ENCODE results near the gene SLC25A25.
"Not testable (repeated sequence)": the region's sequence is repeated elsewhere in the genome, so short reads cannot be mapped to it uniquely, and the experiment has no call there.

SLC25A25 gene

DNA sequence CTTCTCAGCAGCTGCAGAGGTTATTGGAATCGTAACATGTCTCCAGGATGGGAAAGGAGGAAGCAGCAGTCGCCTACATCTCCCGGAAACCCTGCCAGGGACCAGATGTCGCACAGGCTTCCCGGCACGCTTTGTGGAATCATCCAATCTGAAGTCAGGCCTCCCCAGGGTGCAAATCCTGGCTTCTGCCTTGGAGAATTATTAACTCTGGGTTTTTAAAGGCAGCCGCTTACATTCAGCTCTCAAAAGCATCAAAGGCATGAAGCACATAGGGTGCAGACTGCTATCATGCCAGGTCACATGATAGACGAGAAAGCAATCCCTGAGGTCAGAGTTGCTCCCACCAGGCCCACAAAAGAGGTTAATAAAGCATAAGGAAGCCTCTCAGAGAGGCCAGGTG, 64.1 kb downstream of the SLC25A25 start:
- peaks cover 12% of the 10 kb centered on the region for H3K4me1 ChIP-seq (ENCODE audit: control insufficient read depth, insufficient read depth, low read length, poor library complexity, severe bottlenecking)
- H3K4me3 ChIP-seq (ENCODE audit: insufficient read depth, low read depth, low read length, poor library complexity, severe bottlenecking); H3K9me3 ChIP-seq (ENCODE audit: control insufficient read depth, low read length); H3K27ac ChIP-seq (ENCODE audit: insufficient read depth, low read length, poor library complexity, severe bottlenecking); H3K36me3 ChIP-seq (ENCODE audit: control insufficient read depth, insufficient read depth, low read length); DNase-seq; H3K27me3 ChIP-seq (replicated peaks; ENCODE audit: control insufficient read depth, insufficient read depth, low read length, poor library complexity, severe bottlenecking): not testable (repeated sequence)

DNA sequence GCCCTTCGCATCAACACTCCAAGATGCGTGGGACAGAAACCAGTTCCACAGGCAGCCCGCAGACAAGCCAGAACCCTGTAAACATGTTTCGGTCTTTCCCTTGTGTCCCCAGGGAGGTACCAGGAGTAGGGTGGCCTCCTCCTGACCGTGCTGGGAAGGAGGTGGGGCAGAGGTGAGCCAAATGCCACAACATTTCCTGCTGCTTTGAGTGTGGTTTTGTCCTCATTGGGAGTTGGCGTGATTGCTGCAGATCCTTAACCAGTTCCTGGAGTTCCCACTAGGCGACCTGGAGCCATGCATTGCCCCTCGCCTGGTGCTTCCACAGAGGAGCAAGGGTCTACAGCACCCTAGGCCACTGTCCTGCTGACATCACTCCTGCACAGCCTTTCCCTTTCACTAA, 67.5 kb downstream of the SLC25A25 start:
- H3K9me3 ChIP-seq (ENCODE audit: control insufficient read depth, low read length); H3K4me1 ChIP-seq (ENCODE audit: control insufficient read depth, insufficient read depth, low read length, poor library complexity, severe bottlenecking); H3K27ac ChIP-seq (ENCODE audit: insufficient read depth, low read length, poor library complexity, severe bottlenecking); DNase-seq; H3K4me3 ChIP-seq (ENCODE audit: insufficient read depth, low read depth, low read length, poor library complexity, severe bottlenecking); H3K27me3 ChIP-seq (replicated peaks; ENCODE audit: control insufficient read depth, insufficient read depth, low read length, poor library complexity, severe bottlenecking); H3K36me3 ChIP-seq (ENCODE audit: control insufficient read depth, insufficient read depth, low read length): not testable (repeated sequence)

DNA sequence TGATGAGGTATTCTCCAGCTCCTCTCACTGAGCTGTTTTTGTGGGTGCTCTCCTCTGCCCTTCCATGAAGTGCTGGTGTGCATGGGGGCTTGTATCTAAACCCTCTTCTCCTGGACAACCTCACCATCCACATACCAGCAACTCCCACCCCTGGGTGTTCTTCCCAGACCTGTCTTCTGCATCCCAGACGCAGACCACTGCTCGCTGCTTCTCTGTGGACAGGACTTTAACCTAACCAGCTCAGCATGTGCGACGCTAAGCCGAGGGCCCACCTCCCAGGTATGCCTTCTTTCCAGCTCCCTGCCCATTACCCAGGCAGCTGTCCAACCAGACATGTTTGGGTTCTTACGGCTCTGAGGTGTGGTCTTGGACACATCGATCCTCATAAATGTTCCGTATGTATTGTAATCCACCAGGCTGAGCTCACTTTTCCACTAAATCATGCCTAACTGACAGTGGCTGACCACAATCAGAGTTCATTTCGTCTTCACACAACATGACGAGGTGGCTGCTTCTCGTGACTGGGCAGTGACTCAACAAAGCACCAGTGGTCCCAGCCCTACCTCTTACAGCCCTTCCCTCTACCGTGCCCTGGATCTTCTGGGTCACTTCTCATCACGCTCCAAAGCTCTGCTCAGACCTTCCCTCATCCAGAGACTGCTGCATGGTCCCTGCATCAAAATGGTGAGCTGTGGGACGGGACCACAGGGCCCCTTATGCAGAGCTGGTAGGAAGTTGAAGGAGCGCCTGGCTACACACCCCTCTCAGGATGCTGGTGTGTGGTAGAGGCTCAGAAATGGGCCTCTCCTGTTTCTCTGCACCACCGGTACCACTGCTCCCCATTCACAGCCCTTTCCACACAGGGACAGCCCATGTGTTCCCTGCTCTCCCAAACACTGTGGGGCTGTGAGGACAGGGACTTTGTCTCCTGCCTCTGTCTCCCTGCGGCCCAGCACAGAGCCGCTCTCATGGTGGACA, 69.1 kb downstream of the SLC25A25 start:
- no peaks in the 10 kb centered on the region for H3K36me3 ChIP-seq (ENCODE audit: control insufficient read depth, insufficient read depth, low read length)
- H3K4me3 ChIP-seq (ENCODE audit: insufficient read depth, low read depth, low read length, poor library complexity, severe bottlenecking), result no peak overlapping the region
- H3K9me3 ChIP-seq (ENCODE audit: control insufficient read depth, low read length), result no peaks in the 10 kb centered on the region
- no peak for DNase-seq
- no peak overlapping the region for H3K27ac ChIP-seq (ENCODE audit: insufficient read depth, low read length, poor library complexity, severe bottlenecking)
- no peaks in the 10 kb centered on the region for H3K27me3 ChIP-seq (replicated peaks; ENCODE audit: control insufficient read depth, insufficient read depth, low read length, poor library complexity, severe bottlenecking)
- peaks cover 6% of the 10 kb centered on the region for H3K4me1 ChIP-seq (ENCODE audit: control insufficient read depth, insufficient read depth, low read length, poor library complexity, severe bottlenecking)

DNA sequence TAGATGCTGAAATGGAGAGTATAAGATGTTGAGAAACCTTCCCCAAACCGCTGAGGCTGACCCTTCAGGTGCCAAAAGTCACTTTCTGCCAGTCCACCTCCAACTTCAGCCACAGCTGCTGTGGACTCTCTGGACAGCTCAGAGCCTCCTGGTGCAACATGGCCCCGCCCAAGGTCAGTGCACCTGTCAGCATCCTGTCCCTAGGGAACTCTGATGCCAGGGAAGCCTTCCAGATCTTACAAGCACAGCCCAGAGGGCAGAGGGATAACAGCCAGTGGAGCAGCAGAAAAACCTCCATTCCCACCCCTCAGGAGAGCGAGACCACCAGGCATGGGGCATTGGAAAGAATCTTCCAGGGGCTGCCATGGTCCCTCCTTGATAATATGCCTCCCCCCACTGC, 70.0 kb downstream of the SLC25A25 start:
- Histone ChIP-seq H3K4me3 (ENCODE audit: insufficient read depth, low read depth, low read length, poor library complexity, severe bottlenecking) (no peak overlapping the region), H3K4me1 (ENCODE audit: control insufficient read depth, insufficient read depth, low read length, poor library complexity, severe bottlenecking) (peaks cover 8% of the 10 kb centered on the region), H3K9me3 (ENCODE audit: control insufficient read depth, low read length) (no peaks in the 10 kb centered on the region), H3K36me3 (ENCODE audit: control insufficient read depth, insufficient read depth, low read length) (no peaks in the 10 kb centered on the region), H3K27me3 (replicated peaks; ENCODE audit: control insufficient read depth, insufficient read depth, low read length, poor library complexity, severe bottlenecking) (no peaks in the 10 kb centered on the region), H3K27ac (ENCODE audit: insufficient read depth, low read length, poor library complexity, severe bottlenecking) (no peak overlapping the region)
- no peak for DNase-seq

DNA sequence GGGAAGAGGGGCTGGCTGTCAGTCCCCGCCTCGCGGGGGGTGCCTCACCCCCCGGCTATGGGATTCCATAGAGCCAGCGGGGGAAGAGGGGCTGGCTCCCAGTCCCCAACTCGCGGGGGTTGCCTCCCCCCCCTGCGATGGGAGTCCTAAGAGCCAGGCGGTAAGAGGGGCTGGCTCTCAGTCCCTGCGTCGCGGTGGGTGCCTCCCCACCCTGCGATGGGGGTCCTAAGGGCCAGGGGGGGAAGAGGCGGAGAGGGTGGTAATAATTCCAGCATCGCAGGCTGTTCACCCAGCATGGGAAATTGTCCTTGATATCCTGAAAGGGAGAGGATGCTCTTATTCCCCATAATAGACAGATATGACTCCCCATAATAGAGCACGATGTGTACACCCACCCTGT, 71.6 kb downstream of the SLC25A25 start:
- Histone ChIP-seq H3K36me3 (ENCODE audit: control insufficient read depth, insufficient read depth, low read length) (no peaks in the 10 kb centered on the region), H3K4me3 (ENCODE audit: insufficient read depth, low read depth, low read length, poor library complexity, severe bottlenecking) (no peak overlapping the region), H3K27me3 (replicated peaks; ENCODE audit: control insufficient read depth, insufficient read depth, low read length, poor library complexity, severe bottlenecking) (no peaks in the 10 kb centered on the region), H3K9me3 (ENCODE audit: control insufficient read depth, low read length) (no peaks in the 10 kb centered on the region), H3K27ac (ENCODE audit: insufficient read depth, low read length, poor library complexity, severe bottlenecking) (no peak overlapping the region), H3K4me1 (ENCODE audit: control insufficient read depth, insufficient read depth, low read length, poor library complexity, severe bottlenecking) (peaks cover 8% of the 10 kb centered on the region)
- DNase-seq, result no peak

DNA sequence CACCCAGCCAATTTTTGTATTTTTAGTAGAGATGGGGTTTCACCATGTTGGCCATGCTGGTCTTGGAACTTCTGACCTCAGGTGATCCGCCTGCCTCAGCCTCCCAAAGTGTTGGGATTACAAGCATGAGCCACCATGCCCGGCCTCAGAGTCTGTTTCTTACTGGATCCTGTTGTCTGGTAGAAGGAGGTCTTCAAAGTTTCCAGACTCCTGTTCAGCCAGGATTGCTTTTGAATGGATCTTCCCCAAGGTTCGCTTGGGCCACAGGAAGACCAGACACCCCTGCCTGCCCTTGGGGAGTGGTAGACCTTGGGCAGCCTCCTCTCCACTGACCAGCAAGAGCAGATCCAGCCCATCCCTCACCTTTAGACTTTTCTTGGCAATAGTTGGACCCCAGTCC, 73.6 kb downstream of the SLC25A25 start:
- H3K27me3 ChIP-seq (replicated peaks; ENCODE audit: control insufficient read depth, insufficient read depth, low read length, poor library complexity, severe bottlenecking), result no peaks in the 10 kb centered on the region
- no peak for DNase-seq
- no peak overlapping the region for H3K27ac ChIP-seq (ENCODE audit: insufficient read depth, low read length, poor library complexity, severe bottlenecking)
- no peaks in the 10 kb centered on the region for H3K36me3 ChIP-seq (ENCODE audit: control insufficient read depth, insufficient read depth, low read length)
- H3K9me3 ChIP-seq (ENCODE audit: control insufficient read depth, low read length), result no peaks in the 10 kb centered on the region
- peaks cover 8% of the 10 kb centered on the region for H3K4me1 ChIP-seq (ENCODE audit: control insufficient read depth, insufficient read depth, low read length, poor library complexity, severe bottlenecking)
- H3K4me3 ChIP-seq (ENCODE audit: insufficient read depth, low read depth, low read length, poor library complexity, severe bottlenecking), result no peak overlapping the region

DNA sequence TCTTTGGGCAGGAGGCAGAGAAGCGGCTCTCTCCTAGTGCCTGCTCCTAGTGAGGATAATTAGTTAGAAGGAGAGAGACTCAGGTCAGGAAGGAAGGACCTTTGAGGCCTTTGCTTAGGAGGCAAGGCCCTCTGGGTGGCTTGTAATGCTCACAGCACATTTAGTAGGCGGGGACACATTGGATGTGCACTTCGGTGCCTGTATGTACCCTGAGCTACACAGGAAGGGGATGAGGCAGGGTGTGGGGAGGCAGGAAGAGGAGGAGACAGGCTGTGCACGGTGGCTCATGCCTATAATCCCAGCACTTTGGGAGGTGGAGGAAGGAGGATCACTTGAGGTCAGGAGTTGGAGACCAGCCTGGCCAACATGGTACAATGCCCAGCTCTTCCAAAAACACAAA, 74.0 kb downstream of the SLC25A25 start:
- no peaks in the 10 kb centered on the region for H3K27me3 ChIP-seq (replicated peaks; ENCODE audit: control insufficient read depth, insufficient read depth, low read length, poor library complexity, severe bottlenecking)
- no peak for DNase-seq
- H3K4me1 ChIP-seq (ENCODE audit: control insufficient read depth, insufficient read depth, low read length, poor library complexity, severe bottlenecking), result peaks cover 8% of the 10 kb centered on the region
- no peak overlapping the region for H3K4me3 ChIP-seq (ENCODE audit: insufficient read depth, low read depth, low read length, poor library complexity, severe bottlenecking)
- H3K9me3 ChIP-seq (ENCODE audit: control insufficient read depth, low read length), result no peaks in the 10 kb centered on the region
- no peak overlapping the region for H3K27ac ChIP-seq (ENCODE audit: insufficient read depth, low read length, poor library complexity, severe bottlenecking)
- no peaks in the 10 kb centered on the region for H3K36me3 ChIP-seq (ENCODE audit: control insufficient read depth, insufficient read depth, low read length)

DNA sequence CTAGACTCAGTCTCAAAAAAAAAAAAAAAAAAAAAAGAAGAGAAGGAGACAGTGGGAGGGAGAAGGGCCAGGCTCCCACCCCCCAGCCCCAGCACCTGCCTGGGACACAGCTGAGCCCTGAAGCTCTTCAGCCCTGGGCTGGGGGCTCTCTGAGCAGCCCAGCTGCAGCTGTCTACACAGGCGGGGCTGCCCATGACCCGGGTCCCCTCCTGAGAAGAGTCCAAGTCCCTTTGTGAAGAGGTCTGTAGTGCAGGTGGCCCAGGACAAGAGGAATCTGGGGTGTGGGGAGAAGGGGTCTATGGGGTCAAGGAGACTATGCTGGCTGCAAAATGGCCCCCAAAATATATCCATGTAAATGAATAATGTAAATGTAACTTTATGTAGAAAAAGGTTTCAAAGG, 74.6 kb downstream of the SLC25A25 start:
- Histone ChIP-seq H3K4me1 (ENCODE audit: control insufficient read depth, insufficient read depth, low read length, poor library complexity, severe bottlenecking) (peaks cover 8% of the 10 kb centered on the region), H3K27me3 (replicated peaks; ENCODE audit: control insufficient read depth, insufficient read depth, low read length, poor library complexity, severe bottlenecking) (no peaks in the 10 kb centered on the region), H3K36me3 (ENCODE audit: control insufficient read depth, insufficient read depth, low read length) (no peaks in the 10 kb centered on the region), H3K27ac (ENCODE audit: insufficient read depth, low read length, poor library complexity, severe bottlenecking) (no peak overlapping the region), H3K9me3 (ENCODE audit: control insufficient read depth, low read length) (no peaks in the 10 kb centered on the region), H3K4me3 (ENCODE audit: insufficient read depth, low read depth, low read length, poor library complexity, severe bottlenecking) (no peak overlapping the region)
- DNase-seq, result no peak

DNA sequence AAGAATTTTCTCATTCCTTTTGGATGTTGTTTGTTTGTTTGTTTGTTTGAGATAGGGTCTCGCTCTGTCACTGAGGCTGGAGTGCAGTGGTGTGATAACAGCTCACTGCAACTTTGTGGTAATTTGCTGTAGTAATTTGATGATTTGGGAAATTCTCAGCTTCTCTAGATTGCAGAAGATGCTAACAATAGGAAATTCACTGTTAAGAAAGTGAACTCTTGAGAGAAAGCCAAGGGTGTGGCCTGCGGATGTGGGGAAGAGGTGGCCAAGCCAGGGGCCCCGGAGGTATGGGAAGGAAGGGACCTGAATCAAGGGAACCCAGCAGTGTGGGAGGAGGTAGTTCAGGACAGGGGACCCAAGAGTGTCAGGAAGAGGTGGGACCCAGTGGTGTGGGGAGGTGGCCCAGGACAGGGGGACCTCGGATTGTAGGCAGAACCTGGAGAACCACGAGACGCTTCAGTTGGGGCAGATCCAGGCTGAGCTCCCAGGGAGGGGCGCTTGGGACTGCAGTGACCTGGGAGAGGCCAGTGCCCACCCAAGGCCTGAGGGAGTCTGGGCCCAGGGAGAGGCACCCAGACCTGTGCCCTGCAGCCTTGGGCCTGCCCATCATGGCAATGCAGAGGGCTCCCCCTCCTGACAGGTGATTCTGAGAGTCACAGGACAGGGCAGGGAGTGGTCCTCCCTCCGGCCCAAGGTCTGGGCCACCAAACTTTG, 75.7 kb downstream of the SLC25A25 start:
- H3K4me3 ChIP-seq (ENCODE audit: insufficient read depth, low read depth, low read length, poor library complexity, severe bottlenecking), result no peak overlapping the region

More for the DNA sequence above, 75.7 kb downstream of the SLC25A25 start:
- no peaks in the 10 kb centered on the region for H3K27me3 ChIP-seq (replicated peaks; ENCODE audit: control insufficient read depth, insufficient read depth, low read length, poor library complexity, severe bottlenecking)
- DNase-seq, result no peak
- H3K27ac ChIP-seq (ENCODE audit: insufficient read depth, low read length, poor library complexity, severe bottlenecking), result no peak overlapping the region
- no peaks in the 10 kb centered on the region for H3K36me3 ChIP-seq (ENCODE audit: control insufficient read depth, insufficient read depth, low read length)
- no peaks in the 10 kb centered on the region for H3K9me3 ChIP-seq (ENCODE audit: control insufficient read depth, low read length)
- peaks cover 8% of the 10 kb centered on the region for H3K4me1 ChIP-seq (ENCODE audit: control insufficient read depth, insufficient read depth, low read length, poor library complexity, severe bottlenecking)
